ENCODE data around the gene TP53RK.

Gene TP53RK

GRCh38 chr20:46722450-46722849, 33.2 kb upstream of the TP53RK start:
- DNase-seq (ENCODE audit: low read depth, low spot score), result no peak
- H3K4me3 ChIP-seq (ENCODE audit: low read depth, low read length), result no peak overlapping the region
- TF ChIP-seq CTCF (IDR thresholded peaks at IDR 0.05; ENCODE audit: low read depth, low read length), result no peak
- in situ Hi-C loops (cut with HindIII; ENCODE audit: low sequenced_read_pairs), result no loop called here

GRCh38 chr20:46721476-46721875, 32.2 kb upstream of the TP53RK start:
- no peak overlapping the region for H3K4me3 ChIP-seq (ENCODE audit: low read depth, low read length)
- peak; percentile 12 for DNase-seq (ENCODE audit: low read depth, low spot score)
- no peak for TF ChIP-seq CTCF (IDR thresholded peaks at IDR 0.05; ENCODE audit: low read depth, low read length)
- in situ Hi-C loops (cut with HindIII; ENCODE audit: low sequenced_read_pairs), result no loop called here

GRCh38 chr20:46720776-46721425, 31.7 kb upstream of the TP53RK start:
- no peak for TF ChIP-seq CTCF (IDR thresholded peaks at IDR 0.05; ENCODE audit: low read depth, low read length)
- DNase-seq (ENCODE audit: low read depth, low spot score), result peak; percentile 26
- in situ Hi-C loops (cut with HindIII; ENCODE audit: low sequenced_read_pairs), result no loop called here
- no peak overlapping the region for H3K4me3 ChIP-seq (ENCODE audit: low read depth, low read length)

- TF ChIP-seq CTCF (IDR thresholded peaks at IDR 0.05; ENCODE audit: low read depth, low read length), result no peak
- DNase-seq (ENCODE audit: low read depth, low spot score), result no peak
- in situ Hi-C loops (cut with HindIII; ENCODE audit: low sequenced_read_pairs), result no loop called here
- H3K4me3 ChIP-seq (ENCODE audit: low read depth, low read length), result no peak overlapping the region
These were observed 30.8 kb upstream of the TP53RK start for GRCh38 chr20:46720019-46720418.

- no peak for TF ChIP-seq CTCF (IDR thresholded peaks at IDR 0.05; ENCODE audit: low read depth, low read length)
- no peak for DNase-seq (ENCODE audit: low read depth, low spot score)
- no peak overlapping the region for H3K4me3 ChIP-seq (ENCODE audit: low read depth, low read length)
- in situ Hi-C loops (cut with HindIII; ENCODE audit: low sequenced_read_pairs), result no loop called here
These were observed 28.7 kb upstream of the TP53RK start for GRCh38 chr20:46717818-46718541.

GRCh38 chr20:46715292-46715756, 26.1 kb upstream of the TP53RK start:
- no peak for DNase-seq (ENCODE audit: low read depth, low spot score)
- no peak overlapping the region for H3K4me3 ChIP-seq (ENCODE audit: low read depth, low read length)
- in situ Hi-C loops (cut with HindIII; ENCODE audit: low sequenced_read_pairs), result no loop called here
- TF ChIP-seq CTCF (IDR thresholded peaks at IDR 0.05; ENCODE audit: low read depth, low read length), result no peak
